NOMO-1 (cell line): Measurements from ENCODE around the gene CEP350.
A peak's percentile ranks its signal among the peaks of the same experiment; 100 is the strongest.
"Not testable (repeated sequence)": the region's sequence is repeated elsewhere in the genome, so short reads cannot be mapped to it uniquely, and the experiment has no call there.

Source experiments
- DNase-seq, 2 experiments: peaks; one replicate each; lab custom pipeline; 2025; ENCODE audit not compliant: unreplicated experiment in 2 of 2; lab: John Stamatoyannopoulos, UW

The CEP350 gene

GRCh38 chr1:179938752-179939151, 15.9 kb upstream of the CEP350 start:
- no peak for DNase-seq

- no peak for DNase-seq
Measured at GRCh38 chr1:179939941-179940340, 14.7 kb upstream of the CEP350 start.

- DNase-seq: no peak
Measured at GRCh38 chr1:179941454-179941853, 13.2 kb upstream of the CEP350 start.

GRCh38 chr1:179950651-179951050, 4.0 kb upstream of the CEP350 start:
- peak in 1 of 2 experiments; percentile 20 for DNase-seq

- peak in 1 of 2 experiments; percentile 53 for DNase-seq
Measured at GRCh38 chr1:179951383-179952144, 3.0 kb upstream of the CEP350 start.

GRCh38 chr1:179952186-179952585, 2.4 kb upstream of the CEP350 start:
- peak; percentile 48 to 89 for DNase-seq

GRCh38 chr1:179953974-179954492, 577 bp upstream of the CEP350 start:
- peak; percentile 67 to 85 for DNase-seq

- DNase-seq: peak; percentile 17 to 52
Measured at GRCh38 chr1:179955287-179955680, 674 bp downstream of the CEP350 start.

- peak in 1 of 2 experiments; percentile 49 for DNase-seq
Measured at GRCh38 chr1:179955731-179956130, 1.1 kb downstream of the CEP350 start.

GRCh38 chr1:179958359-179958758, 3.7 kb downstream of the CEP350 start:
- DNase-seq: no peak

GRCh38 chr1:179962168-179962567, 7.6 kb downstream of the CEP350 start:
- DNase-seq: not testable (repeated sequence)

GRCh38 chr1:179966551-179966950, 11.9 kb downstream of the CEP350 start:
- DNase-seq: no peak

GRCh38 chr1:179968284-179968993, 13.8 kb downstream of the CEP350 start:
- no peak for DNase-seq

- DNase-seq: no peak
Measured at GRCh38 chr1:179968994-179969919, 14.6 kb downstream of the CEP350 start.

GRCh38 chr1:179969962-179970361, 15.4 kb downstream of the CEP350 start:
- DNase-seq: no peak

GRCh38 chr1:179971563-179972496, 17.2 kb downstream of the CEP350 start:
- no peak for DNase-seq

GRCh38 chr1:179973198-179974110, 18.8 kb downstream of the CEP350 start:
- peak; percentile 52 to 79 for DNase-seq

GRCh38 chr1:179976970-179977651, 22.5 kb downstream of the CEP350 start:
- DNase-seq: no peak
